Smooth muscle cell (in vitro differentiated cells): ENCODE measurements around the gene CPA4. TPM values are rescaled to one million over a fixed set of nuclear protein-coding genes. Genes with fewer than 3 reads are reported as not detected.

Source experiments
- DNase-seq: peaks from one replicate; lab custom pipeline; 2025; ENCODE audit not compliant: unreplicated experiment; lab: John Stamatoyannopoulos, UW
- H2AFZ ChIP-seq: fragments of 200-600 bp; sonication (generic); 2 replicates; pipeline ENCODE4 v1.6.0; 2016; ENCODE audit warnings: antibody characterized with exemption, low read depth, mild to moderate bottlenecking
- H3F3A ChIP-seq: fragments of 200-600 bp; sonication (generic); 2 replicates; pipeline ENCODE4 v1.6.0; 2017; ENCODE audit warnings: antibody characterized with exemption, low read depth
- H3K27ac ChIP-seq: fragments of 200-600 bp; sonication (generic); 2 replicates; pipeline ENCODE4 v1.5.1; 2016; ENCODE audit warnings: low read depth, mild to moderate bottlenecking
- H3K27me3 ChIP-seq: fragments of 200-600 bp; sonication (generic); 2 replicates; pipeline ENCODE4 v1.6.1; 2016; ENCODE audit warnings: low read depth, mild to moderate bottlenecking
- H3K36me3 ChIP-seq: fragments of 200-600 bp; sonication (generic); 2 replicates; pipeline ENCODE4 v1.5.1; 2016; ENCODE audit warnings: low read depth
- H3K4me1 ChIP-seq: fragments of 200-600 bp; sonication (generic); 2 replicates; pipeline ENCODE4 v1.5.1; 2016; ENCODE audit warnings: low read depth
- H3K4me2 ChIP-seq: fragments of 200-600 bp; sonication (generic); 2 replicates; pipeline ENCODE4 v1.6.0; 2016; ENCODE audit warnings: mild to moderate bottlenecking
- H3K4me3 ChIP-seq: fragments of 200-600 bp; sonication (generic); 2 replicates; pipeline ENCODE4 v1.5.1; 2016; ENCODE audit warnings: mild to moderate bottlenecking
- H3K79me2 ChIP-seq: fragments of 200-600 bp; sonication (generic); 2 replicates; pipeline ENCODE4 v1.6.0; 2016; ENCODE audit warnings: low read depth, mild to moderate bottlenecking
- H3K9ac ChIP-seq: fragments of 200-600 bp; sonication (generic); 2 replicates; pipeline ENCODE4 v1.6.0; 2016; ENCODE audit warnings: low read depth
- H3K9me3 ChIP-seq: fragments of 200-600 bp; sonication (generic); replicated peaks from 2 replicates; pipeline ENCODE4 v1.5.1; 2016; ENCODE audit warnings: low read depth
- H4K20me1 ChIP-seq: fragments of 200-600 bp; sonication (generic); 2 replicates; pipeline ENCODE4 v1.6.0; 2016; ENCODE audit warnings: low read depth
- WGBS: methylation state at CpG from one replicate; pipeline ENCODE4 v1.1.7; 2016; ENCODE audit warnings: low lambda C conversion rate; 5-methylcytosine and 5-hydroxymethylcytosine counted together
- polyA plus RNA-seq: library from polyadenylated mRNA; unstranded; fragments of >200 nt; fragmentation: Nextera tagmentation; extraction: Ambion mirVana; gene quantifications from 2 replicates; pipeline ENCODE4 v1.2.1, GENCODE V29; 2016
- total RNA-seq: library from RNA; depleted of rRNA; stranded (reverse); fragments of >200 nt; gene quantifications from 2 replicates; pipeline ENCODE4 v1.2.3, GENCODE V29; 2014
- TF ChIP-seq, protein P1 (sequence below): fragments of 200-600 bp; sonication (generic); IDR thresholded peaks from 2 replicates; pipeline ENCODE4 v1.5.1; 2017; ENCODE audit warnings: borderline replicate concordance, mild to moderate bottlenecking, antibody characterized with exemption; ENCODE audit not compliant: insufficient read depth, poor library complexity, severe bottlenecking

The CPA4 gene
- total and polyA plus RNA-seq, 2 experiments from 2014 or later: 8.8 to 12.3 TPM

DNA sequence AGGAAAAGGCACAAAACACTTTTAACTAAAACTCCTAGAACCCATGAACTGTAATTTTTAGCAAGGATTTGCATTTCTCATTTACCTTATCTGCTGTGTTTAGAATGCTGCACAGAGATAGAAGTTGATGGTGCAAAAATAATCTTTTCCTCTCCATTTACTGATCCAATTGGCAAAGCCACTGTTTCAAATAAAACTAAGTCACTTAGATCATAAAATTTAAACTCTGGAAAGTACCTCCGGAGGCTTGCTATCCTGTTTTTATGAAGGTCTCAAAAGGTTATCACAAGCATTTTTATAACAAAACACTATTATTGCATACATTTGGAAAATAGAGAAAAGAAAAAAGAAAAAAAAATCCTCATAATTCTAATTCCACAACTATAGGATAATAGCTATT lies 18.7 kb upstream of the CPA4 start:
- Histone ChIP-seq H3K27me3 (no peaks in the 10 kb centered on the region), H2AFZ (peak overlapping the region; percentile 88), H3K9ac (peak overlapping the region; percentile 27), H3K4me3 (peak overlapping the region; percentile 41), H4K20me1 (no peaks in the 10 kb centered on the region), H3K4me1 (peaks cover 46% of the 10 kb centered on the region), H3K9me3 (no peaks in the 10 kb centered on the region), H3K27ac (peak overlapping the region; percentile 80), H3K36me3 (no peaks in the 10 kb centered on the region), H3F3A (peaks cover 40% of the 10 kb centered on the region), H3K79me2 (no peaks in the 10 kb centered on the region), H3K4me2 (peak overlapping the region; percentile 67)
- WGBS: 21% methylated on average over 1 of the region's 1 CpG
- no peak for DNase-seq
- TF ChIP-seq, protein P1, sequence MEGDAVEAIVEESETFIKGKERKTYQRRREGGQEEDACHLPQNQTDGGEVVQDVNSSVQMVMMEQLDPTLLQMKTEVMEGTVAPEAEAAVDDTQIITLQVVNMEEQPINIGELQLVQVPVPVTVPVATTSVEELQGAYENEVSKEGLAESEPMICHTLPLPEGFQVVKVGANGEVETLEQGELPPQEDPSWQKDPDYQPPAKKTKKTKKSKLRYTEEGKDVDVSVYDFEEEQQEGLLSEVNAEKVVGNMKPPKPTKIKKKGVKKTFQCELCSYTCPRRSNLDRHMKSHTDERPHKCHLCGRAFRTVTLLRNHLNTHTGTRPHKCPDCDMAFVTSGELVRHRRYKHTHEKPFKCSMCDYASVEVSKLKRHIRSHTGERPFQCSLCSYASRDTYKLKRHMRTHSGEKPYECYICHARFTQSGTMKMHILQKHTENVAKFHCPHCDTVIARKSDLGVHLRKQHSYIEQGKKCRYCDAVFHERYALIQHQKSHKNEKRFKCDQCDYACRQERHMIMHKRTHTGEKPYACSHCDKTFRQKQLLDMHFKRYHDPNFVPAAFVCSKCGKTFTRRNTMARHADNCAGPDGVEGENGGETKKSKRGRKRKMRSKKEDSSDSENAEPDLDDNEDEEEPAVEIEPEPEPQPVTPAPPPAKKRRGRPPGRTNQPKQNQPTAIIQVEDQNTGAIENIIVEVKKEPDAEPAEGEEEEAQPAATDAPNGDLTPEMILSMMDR: no peak

DNA sequence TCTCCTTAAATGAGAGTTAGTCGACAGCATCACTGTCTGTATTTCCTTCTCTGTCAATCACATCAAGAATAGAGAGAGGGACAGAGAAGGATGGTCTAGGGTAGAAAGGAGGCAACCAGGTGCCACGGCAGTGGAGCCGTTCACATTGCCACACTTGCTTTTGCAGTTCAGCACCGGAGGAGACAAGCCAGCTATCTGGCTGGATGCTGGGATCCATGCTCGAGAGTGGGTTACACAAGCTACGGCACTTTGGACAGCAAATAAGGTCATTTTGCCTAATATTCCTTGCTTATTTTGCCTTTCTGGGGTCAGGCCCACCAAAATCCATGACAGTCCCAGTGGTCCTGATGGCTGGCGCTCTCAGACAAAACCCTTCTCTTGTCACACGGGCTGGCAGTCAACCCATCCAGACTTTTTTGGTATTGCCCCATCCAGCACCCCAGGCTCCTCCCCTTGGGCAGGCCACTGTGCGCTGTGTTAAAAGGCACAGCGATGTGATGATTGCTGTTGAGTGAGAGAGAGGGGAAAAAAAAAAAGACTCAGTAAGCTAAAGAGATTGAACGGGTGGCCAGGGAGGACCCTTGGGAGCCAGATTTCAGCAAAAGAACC lies 17.9 kb upstream of the CPA4 start:
- Histone ChIP-seq H3K79me2 (no peaks in the 10 kb centered on the region), H3F3A (peaks cover 40% of the 10 kb centered on the region), H3K4me1 (peaks cover 46% of the 10 kb centered on the region), H3K36me3 (no peaks in the 10 kb centered on the region), H3K9me3 (no peaks in the 10 kb centered on the region), H4K20me1 (no peaks in the 10 kb centered on the region), H3K9ac (no peak overlapping the region), H3K27me3 (no peaks in the 10 kb centered on the region), H3K27ac (peak overlapping the region; percentile 80), H2AFZ (no peak overlapping the region), H3K4me3 (no peak overlapping the region), H3K4me2 (peak overlapping the region; percentile 67)
- no peak for DNase-seq
- TF ChIP-seq, protein P1: no peak
- WGBS: 59% methylated on average over 11 of the region's 11 CpGs

DNA sequence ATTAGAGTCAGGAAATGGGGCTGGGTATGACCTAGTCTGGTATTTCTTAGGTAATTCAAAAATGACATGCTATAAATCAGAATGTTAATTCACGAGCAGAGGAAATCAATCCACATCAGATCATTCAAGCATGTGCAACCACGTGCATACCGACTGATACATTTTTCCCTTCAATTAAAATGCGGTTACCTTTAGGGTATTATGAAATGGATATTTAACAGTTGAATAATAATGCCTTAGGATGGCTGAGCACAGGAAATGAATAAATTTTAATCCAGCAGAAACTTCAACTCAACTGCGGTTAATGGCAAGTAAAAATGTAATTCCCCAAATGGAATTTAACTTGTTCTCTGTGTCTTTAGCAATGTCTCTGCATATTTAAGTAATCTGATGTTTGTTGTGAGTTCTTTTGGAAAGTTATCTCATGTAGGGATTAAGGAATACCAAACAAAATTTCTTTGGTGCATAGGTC lies 17.1 kb upstream of the CPA4 start:
- H3K4me3 ChIP-seq: no peak overlapping the region
- H3K9ac ChIP-seq: no peak overlapping the region
- H3K9me3 ChIP-seq: no peaks in the 10 kb centered on the region
- H3K4me2 ChIP-seq: peak overlapping the region; percentile 67
- TF ChIP-seq, protein P1: no peak
- H3K4me1 ChIP-seq: peaks cover 46% of the 10 kb centered on the region
- no peaks in the 10 kb centered on the region for H3K79me2 ChIP-seq
- H3F3A ChIP-seq: peaks cover 40% of the 10 kb centered on the region
- H3K36me3 ChIP-seq: no peaks in the 10 kb centered on the region
- H2AFZ ChIP-seq: no peak overlapping the region
- peak overlapping the region; percentile 80 for H3K27ac ChIP-seq
- no peak for DNase-seq
- H3K27me3 ChIP-seq: no peaks in the 10 kb centered on the region
- WGBS: 62% methylated on average over 5 of the region's 5 CpGs
- no peaks in the 10 kb centered on the region for H4K20me1 ChIP-seq
